A549 (cell line): ENCODE measurements around the gene CD34. TPM values are rescaled to one million over a fixed set of nuclear protein-coding genes. Genes with fewer than 3 reads are reported as not detected.

Experiments used
- ATAC-seq, 2 experiments: fragments of 200-7000 bp in 1 of 2; fragments of >200 bp in 1 of 2; cut with Nextera tagmentation in 1 of 2; cut with Tn5 transposase in 1 of 2; 3 replicates each; pipeline versions ENCODE4 v1.8.0 to v1.9.1; 2018 to 2020; ENCODE audit warnings: mild to moderate bottlenecking in 1 of 2, moderate library complexity in 1 of 2
- CTCF ChIA-PET: fragments of 300-600 bp; sonication (Branson Sonifier 250); formaldehyde crosslinking; extraction: SDS; loops from one replicate; lab custom pipeline; 2021; ENCODE audit warnings: antibody characterized with exemption, inconsistent platforms; lab: Yijun Ruan, JAX
- POLR2A ChIA-PET: fragments of 350-600 bp; formaldehyde crosslinking; extraction: SDS; loops from one replicate; lab custom pipeline; 2021; ENCODE audit warnings: antibody characterized with exemption, inconsistent platforms; lab: Yijun Ruan, JAX
- DNase-seq, 2 experiments: peaks; one replicate each; pipeline versions ENCODE4 v3.0.0 to v3.0.0-alpha.2; 2011 to 2016; ENCODE audit warnings: low read depth in 1 of 2, low spot score in 1 of 2
- FAIRE-seq: peaks from 2 replicates; lab custom pipeline; 2011; peaks lifted over from hg19 to GRCh38; lab: Jason Lieb, UNC
- H3K27ac ChIP-seq, 2 experiments: fragments of >200 bp; sonication (Bioruptor Twin); formaldehyde crosslinking; 3 replicates each; pipeline ENCODE4 v1.5.1; 2016 to 2017
- H3K4me1 ChIP-seq: fragments of >200 bp; sonication (Bioruptor Twin); formaldehyde crosslinking; 3 replicates; pipeline ENCODE4 v1.6.1; 2016
- H3K4me2 ChIP-seq: fragments of >200 bp; sonication (Bioruptor Twin); formaldehyde crosslinking; 3 replicates; pipeline ENCODE4 v1.6.1; 2016
- H3K4me3 ChIP-seq: fragments of >200 bp; sonication (Bioruptor Twin); formaldehyde crosslinking; 3 replicates; pipeline ENCODE4 v1.5.1; 2016
- H3K9me3 ChIP-seq: fragments of >200 bp; sonication (Bioruptor Twin); formaldehyde crosslinking; 3 replicates; pipeline ENCODE4 v1.6.1; 2016
- BHLHE40 ChIP-seq: IDR thresholded peaks from 2 replicates; pipeline ENCODE4 v1.6.1; 2012; ENCODE audit warnings: low read depth, low read length, inconsistent platforms
- CBX8 ChIP-seq: fragments of 200-600 bp; sonication (generic); IDR thresholded peaks from 2 replicates; pipeline ENCODE4 v1.6.1; 2016
- CEBPB ChIP-seq, 2 experiments: fragments of >200 bp in 1 of 2; sonication (Bioruptor Twin) in 1 of 2; formaldehyde crosslinking in 1 of 2; IDR thresholded peaks; 2 replicates each; pipeline ENCODE4 v1.6.1; 2012 to 2016
- CHD2 ChIP-seq: fragments of 150-350 bp; IDR thresholded peaks from 2 replicates; pipeline ENCODE4 v1.6.1; 2014; ENCODE audit warnings: low read length; ENCODE audit not compliant: partially characterized antibody
- CHD4 ChIP-seq: fragments of 200-600 bp; sonication (generic); IDR thresholded peaks from 2 replicates; pipeline ENCODE4 v1.6.1; 2016; ENCODE audit warnings: antibody characterized with exemption, mild to moderate bottlenecking, borderline replicate concordance
- EHF ChIP-seq: fragments of 250-450 bp; sonication (Bioruptor Pico); IDR thresholded peaks from 2 replicates; pipeline ENCODE4 v1.5.0; 2020; ENCODE audit warnings: mild to moderate bottlenecking
- EHMT2 ChIP-seq: fragments of 200-600 bp; sonication (generic); IDR thresholded peaks from 2 replicates; pipeline ENCODE4 v1.6.1; 2016; ENCODE audit warnings: antibody characterized with exemption, low read depth, mild to moderate bottlenecking, moderate library complexity
- FOXS1 ChIP-seq: fragments of 250-450 bp; sonication (Bioruptor Pico); IDR thresholded peaks from 2 replicates; pipeline ENCODE4 v1.5.0; 2020; ENCODE audit warnings: mild to moderate bottlenecking, moderate library complexity
- GATA3 ChIP-seq: IDR thresholded peaks from 2 replicates; pipeline ENCODE4 v1.6.1; 2012; ENCODE audit warnings: borderline replicate concordance
- HES2 ChIP-seq: fragments of >200 bp; sonication (Bioruptor Twin); formaldehyde crosslinking; IDR thresholded peaks from 2 replicates; pipeline ENCODE4 v1.6.1; 2016
- HMGXB4 ChIP-seq: fragments of 250-450 bp; sonication (Bioruptor Pico); IDR thresholded peaks from 2 replicates; pipeline ENCODE4 v1.5.0; 2021; ENCODE audit warnings: mild to moderate bottlenecking, moderate library complexity, borderline replicate concordance
- HOXA7 ChIP-seq: fragments of 250-450 bp; sonication (Bioruptor Pico); IDR thresholded peaks from 2 replicates; pipeline ENCODE4 v1.5.0; 2020; ENCODE audit warnings: mild to moderate bottlenecking, moderate library complexity
- HOXB13 ChIP-seq: fragments of 250-450 bp; sonication (Bioruptor Pico); IDR thresholded peaks from 2 replicates; pipeline ENCODE4 v1.5.0; 2020; ENCODE audit warnings: low read depth, mild to moderate bottlenecking, moderate library complexity
- HOXB5 ChIP-seq: fragments of 250-450 bp; sonication (Bioruptor Pico); IDR thresholded peaks from 2 replicates; pipeline ENCODE4 v1.5.0; 2020; ENCODE audit warnings: mild to moderate bottlenecking, moderate library complexity
- JUNB ChIP-seq: fragments of >200 bp; sonication (Bioruptor Twin); formaldehyde crosslinking; IDR thresholded peaks from 2 replicates; pipeline ENCODE4 v1.6.1; 2016
- KDM1A ChIP-seq: fragments of 200-600 bp; sonication (generic); IDR thresholded peaks from 2 replicates; pipeline ENCODE4 v1.6.1; 2016; ENCODE audit warnings: low read depth, mild to moderate bottlenecking
- KDM5A ChIP-seq: fragments of 200-600 bp; sonication (generic); IDR thresholded peaks from 2 replicates; pipeline ENCODE4 v1.6.1; 2016; ENCODE audit warnings: antibody characterized with exemption, mild to moderate bottlenecking
- NPAS2 ChIP-seq: fragments of 250-450 bp; sonication (Bioruptor Pico); IDR thresholded peaks from 2 replicates; pipeline ENCODE4 v1.8.0; 2022; ENCODE audit warnings: mild to moderate bottlenecking, moderate library complexity, borderline replicate concordance
- NR3C1 ChIP-seq: fragments of >200 bp; sonication (Bioruptor Twin); formaldehyde crosslinking; IDR thresholded peaks from 3 replicates; pipeline ENCODE4 v1.6.1; 2017
- PBX3 ChIP-seq: IDR thresholded peaks from 2 replicates; pipeline ENCODE4 v1.6.1; 2012
- POLR2A ChIP-seq: IDR thresholded peaks from 2 replicates; pipeline ENCODE4 v1.6.1; 2012; ENCODE audit warnings: mild to moderate bottlenecking, low read length
- RARB ChIP-seq: fragments of 250-450 bp; sonication (Bioruptor Pico); IDR thresholded peaks from 2 replicates; pipeline ENCODE4 v1.8.0; 2021; ENCODE audit warnings: mild to moderate bottlenecking, moderate library complexity
- RCOR1 ChIP-seq: fragments of 150-350 bp; IDR thresholded peaks from 2 replicates; pipeline ENCODE4 v1.6.1; 2014; ENCODE audit warnings: antibody characterized with exemption, low read length, low read depth
- REST ChIP-seq: fragments of 200-600 bp; sonication (generic); IDR thresholded peaks from 2 replicates; pipeline ENCODE4 v1.6.1; 2016; ENCODE audit warnings: antibody characterized with exemption, mild to moderate bottlenecking, moderate library complexity
- RFX5 ChIP-seq: fragments of 450-650 bp; IDR thresholded peaks from 2 replicates; pipeline ENCODE4 v1.7.1; 2014; ENCODE audit warnings: antibody characterized with exemption, mild to moderate bottlenecking, moderate library complexity
- SMC3 ChIP-seq: fragments of >200 bp; sonication (Bioruptor Twin); formaldehyde crosslinking; IDR thresholded peaks from 3 replicates; pipeline ENCODE4 v1.6.1; 2018; ENCODE audit warnings: inconsistent platforms
- USF2 ChIP-seq: fragments of 450-650 bp; IDR thresholded peaks from 2 replicates; pipeline ENCODE4 v1.6.1; 2014; ENCODE audit warnings: antibody characterized with exemption
- ZSCAN20 ChIP-seq: fragments of 250-450 bp; sonication (Bioruptor Pico); IDR thresholded peaks from 2 replicates; pipeline ENCODE4 v1.8.0; 2022; ENCODE audit warnings: mild to moderate bottlenecking, moderate library complexity
- WGBS: methylation state at CpG from one replicate; pipeline ENCODE4 v1.1.6; 2017; ENCODE audit errors: missing lambda C conversion rate; 5-methylcytosine and 5-hydroxymethylcytosine counted together
- polyA plus RNA-seq, 4 experiments: library from polyadenylated mRNA; depleted of rRNA in 3 of 4; stranded (reverse); fragments of >200 nt; fragmentation: RNase III in 1 of 4; extraction: RNeasy Plus Mini Kit Qiagen cat#74134 plus additional on column Dnase treatment in 1 of 4; gene quantifications; 2 replicates in 3 of 4; 3 replicates in 1 of 4; pipeline ENCODE4 v1.2.3, GENCODE V29; 2011 to 2017

Gene CD34
- polyA plus RNA-seq, 2 of the 4 experiments (the other 2 are of a cell fraction) = 0.05 TPM; not detected in 1

GRCh38 chr1:207841901-207842300 lies 69.0 kb downstream of the CD34 start:
- H3K4me1 ChIP-seq = no peaks in the 10 kb centered on the region
- no peak for FAIRE-seq
- DNase-seq = no peak
- no peaks in the 10 kb centered on the region for H3K9me3 ChIP-seq
- CTCF ChIA-PET = interaction anchor here (0.9 to 2.5 kb wide), 6 partner anchors 13 to 34 kb away, joined by 3 to 9 read pairs (median 4); no protein-coding TSS in a partner anchor
- no peak overlapping the region for H3K27ac ChIP-seq
- TF ChIP-seq HES2 = no peak
- TF ChIP-seq USF2 = no peak
- TF ChIP-seq HOXA7 (CRISPR knock-in tag) = no peak
- no peak for TF ChIP-seq EHMT2
- TF ChIP-seq NPAS2 (CRISPR knock-in tag) = no peak
- TF ChIP-seq RFX5 = no peak
- no peak for TF ChIP-seq NR3C1
- TF ChIP-seq CEBPB (IDR thresholded peaks at IDR 0.05) = no peak
- TF ChIP-seq KDM1A = no peak
- TF ChIP-seq BHLHE40 = no peak
- no peak for TF ChIP-seq RARB (CRISPR knock-in tag)
- no peak for TF ChIP-seq SMC3
- no peak for TF ChIP-seq JUNB
- no peak for TF ChIP-seq FOXS1 (CRISPR knock-in tag)
- TF ChIP-seq REST = no peak
- TF ChIP-seq GATA3 = no peak
- no peak for TF ChIP-seq POLR2A
- TF ChIP-seq HMGXB4 (CRISPR knock-in tag) = no peak
- TF ChIP-seq ZSCAN20 (CRISPR knock-in tag) = no peak
- no peak for TF ChIP-seq PBX3
- POLR2A ChIA-PET = no interaction called here
- H3K4me2 ChIP-seq = no peak overlapping the region
- 92% methylated on average over 4 of the region's 4 CpGs for WGBS
- ATAC-seq = no peak
- no peak overlapping the region for H3K4me3 ChIP-seq

GRCh38 chr1:207841293-207841692 lies 69.6 kb downstream of the CD34 start:
- no peak overlapping the region for H3K4me3 ChIP-seq
- H3K4me2 ChIP-seq = no peak overlapping the region
- no peak overlapping the region for H3K27ac ChIP-seq
- no peaks in the 10 kb centered on the region for H3K9me3 ChIP-seq
- DNase-seq (no peak), FAIRE-seq (no peak), ATAC-seq (no peak)
- ChIA-PET POLR2A (no interaction called here), CTCF (interaction anchor here (0.6 to 2.5 kb wide), 3 partner anchors 12 to 44 kb away, joined by 3 to 9 read pairs (median 4); no protein-coding TSS in a partner anchor)
- H3K4me1 ChIP-seq = no peaks in the 10 kb centered on the region
- WGBS = 91% methylated on average over 1 of the region's 1 CpG
- no peak for TF ChIP-seq HMGXB4 (CRISPR knock-in tag)
- no peak for TF ChIP-seq USF2
- TF ChIP-seq CHD2 = no peak
- TF ChIP-seq RCOR1 = no peak
- no peak for TF ChIP-seq KDM5A
- no peak for TF ChIP-seq HOXB5 (CRISPR knock-in tag)
- no peak for TF ChIP-seq CBX8
- no peak for TF ChIP-seq EHMT2
- TF ChIP-seq HOXB13 (CRISPR knock-in tag) = no peak
- no peak for TF ChIP-seq EHF (CRISPR knock-in tag)
- no peak for TF ChIP-seq HES2
- no peak for TF ChIP-seq CHD4
